Measurements from ENCODE around the gene ZBTB20. TPM values are rescaled to one million over a fixed set of nuclear protein-coding genes. Genes with fewer than 3 reads are reported as not detected.

ZBTB20 gene
- total and polyA plus RNA-seq, 10 of the 15 experiments (the other 5 are each of a cell fraction or from before 2014, with no cell fraction given) = 0.20 to 5.5 (median 2.2) TPM

GRCh38 chr3:114596147-114596546, 550.9 kb downstream of the ZBTB20 start:
- Histone ChIP-seq H3K4me2 (ENCODE audit: control insufficient read depth, insufficient read depth) (no peak overlapping the region), H3K4me3 (no peak overlapping the region), H3K79me2 (ENCODE audit: control insufficient read depth, insufficient read depth, low read length) (no peaks in the 10 kb centered on the region), H3K27ac (ENCODE audit: control insufficient read depth, insufficient read depth) (no peak overlapping the region), H3K9ac (ENCODE audit: control insufficient read depth, insufficient read depth, low read length) (no peak overlapping the region), H3K27me3 (replicated peaks in 1 of 2; ENCODE audit: control insufficient read depth in 2 of 2, insufficient read depth in 2 of 2, low read length in 1 of 2) (no peaks in the 10 kb centered on the region), H2AFZ (ENCODE audit: control insufficient read depth, low read depth, low read length) (no peak overlapping the region), H3K36me3 (ENCODE audit: control insufficient read depth in 2 of 2, insufficient read depth in 2 of 2, low read length in 1 of 2) (no peaks in the 10 kb centered on the region), H4K20me1 (ENCODE audit: control insufficient read depth, insufficient read depth) (no peaks in the 10 kb centered on the region), H3K4me1 (ENCODE audit: control insufficient read depth, insufficient read depth, low read length) (no peaks in the 10 kb centered on the region; the same call in 1 of the 2 replicates), H3K9me3 (replicated peaks; ENCODE audit: control insufficient read depth, insufficient read depth, low read length) (no peaks in the 10 kb centered on the region)
- POLR2A ChIA-PET = no interaction called here
- SMC1A ChIA-PET (ENCODE audit: uncharacterized antibody, unreplicated experiment) = no interaction called here
- DNase-seq (ENCODE audit: low read depth, low spot score) (no peak), ATAC-seq (no peak), FAIRE-seq (no peak)
- intact Hi-C loops (cut with micrococcal nuclease; ENCODE audit: unreplicated experiment) = loop anchor here (10.0 kb wide), 1 partner anchor 201 kb away; no protein-coding TSS in a partner anchor
- in situ Hi-C loops (cut with MboI) = no loop called here
- CTCF ChIA-PET = no interaction called here
- WGBS (ENCODE audit: insufficient coverage, insufficient replicate concordance, low lambda C conversion rate, missing lambda C conversion rate) = 81% methylated on average over 2 of the region's 2 CpGs
- no TSS peak for BruUV-seq (replicated peaks)
- RAD21 ChIA-PET (ENCODE audit: unreplicated experiment) = no interaction called here
- TF ChIP-seq BCL3 (IDR thresholded peaks at IDR 0.05; ENCODE audit: borderline replicate concordance, insufficient read depth, low read depth, low read length, poor library complexity, severe bottlenecking) (no peak), CBX3 (IDR thresholded peaks at IDR 0.05; ENCODE audit: borderline replicate concordance, low read depth) (no peak), ZNF622 (IDR thresholded peaks at IDR 0.05) (no peak), ESRRA (IDR thresholded peaks at IDR 0.05; ENCODE audit: low read length) (no peak), EED (IDR thresholded peaks at IDR 0.05; ENCODE audit: low read depth) (no peak), GABPA (IDR thresholded peaks at IDR 0.05; ENCODE audit: low read depth) (no peak), CHD1 (IDR thresholded peaks at IDR 0.05; ENCODE audit: low read depth, low read length) (no peak), PAX5 (IDR thresholded peaks at IDR 0.05; ENCODE audit: borderline replicate concordance, low read depth, low read length) (no peak), ZNF384 (IDR thresholded peaks at IDR 0.05; ENCODE audit: borderline replicate concordance, low read depth, low read length) (no peak), SUZ12 (IDR thresholded peaks at IDR 0.05; ENCODE audit: unreplicated experiment) (no peak), EZH2 (IDR thresholded peaks at IDR 0.05; ENCODE audit: borderline replicate concordance, control insufficient read depth, low read depth, low read length) (no peak), E4F1 (IDR thresholded peaks at IDR 0.05; ENCODE audit: borderline replicate concordance, partially characterized antibody) (no peak), TCF12 (IDR thresholded peaks at IDR 0.05; ENCODE audit: low read depth, low read length) (no peak), SPI1 (IDR thresholded peaks at IDR 0.05; ENCODE audit: borderline replicate concordance, insufficient read depth, low read depth, low read length) (no peak), GATAD2B (conservative IDR thresholded peaks at IDR 0.05; ENCODE audit: low read depth) (no peak), SP1 (IDR thresholded peaks at IDR 0.05; ENCODE audit: low read depth, low read length) (no peak), RBBP5 (conservative IDR thresholded peaks at IDR 0.05) (no peak), MTA3 (IDR thresholded peaks at IDR 0.05; ENCODE audit: borderline replicate concordance, low read length) (no peak), YBX1 (IDR thresholded peaks at IDR 0.05) (no peak)
